Caco-2 (cell line): ENCODE measurements around the gene TPBGL. TPM values are rescaled to one million over a fixed set of nuclear protein-coding genes. Genes with fewer than 3 reads are reported as not detected.
A peak's percentile ranks its signal among the peaks of the same experiment; 100 is the strongest.

Experiments
- BruUV-seq: library from RNA; stranded (reverse); fragments of 400-500 nt; replicated peaks from 2 replicates; lab custom pipeline; 2021; lab: Mats Ljungman, UMichigan
- CTCF ChIA-PET: fragments of 300-600 bp; sonication (Branson Sonifier 250); formaldehyde crosslinking; loops from one replicate; lab custom pipeline; 2022; ENCODE audit warnings: antibody characterized with exemption; lab: Charles Lee
- POLR2A ChIA-PET: fragments of 300-600 bp; sonication (Branson Sonifier 250); formaldehyde crosslinking; loops from one replicate; lab custom pipeline; 2022; ENCODE audit warnings: antibody characterized with exemption; lab: Charles Lee
- DNase-seq, 2 experiments: peaks; one replicate each; pipeline versions ENCODE4 v3.0.0 to v3.0.0-alpha.2; 2020 to 2022
- H3K27me3 ChIP-seq: replicated peaks from 2 replicates; pipeline ENCODE4 v1.6.0; 2011; ENCODE audit warnings: low read length; ENCODE audit not compliant: control insufficient read depth, insufficient read depth
- H3K36me3 ChIP-seq: 2 replicates; pipeline ENCODE4 v1.5.1; 2011; ENCODE audit warnings: low read length; ENCODE audit not compliant: control insufficient read depth, insufficient read depth
- H3K4me1 ChIP-seq: fragments of 250-450 bp; sonication (Bioruptor Pico); 2 replicates; pipeline ENCODE4 v1.5.1; 2020; ENCODE audit warnings: mild to moderate bottlenecking
- H3K4me3 ChIP-seq: 2 replicates; pipeline ENCODE4 v1.5.1; 2011; ENCODE audit warnings: low read depth, mild to moderate bottlenecking, control low read depth, low read length
- H3K9me3 ChIP-seq: fragments of 250-450 bp; sonication (Bioruptor Pico); 2 replicates; pipeline ENCODE4 v1.5.1; 2020; ENCODE audit warnings: mild to moderate bottlenecking, moderate library complexity
- H3K27ac Mint-ChIP-seq: one replicate; pipeline ENCODE4 v1.8.0; 2022; ENCODE audit warnings: mixed read lengths; ENCODE audit not compliant: unreplicated experiment
- H3K27me3 Mint-ChIP-seq: one replicate; pipeline ENCODE4 v1.8.0; 2022; ENCODE audit warnings: mixed read lengths; ENCODE audit not compliant: insufficient read depth, unreplicated experiment
- H3K36me3 Mint-ChIP-seq: one replicate; pipeline ENCODE4 v1.8.0; 2022; ENCODE audit warnings: mild to moderate bottlenecking, mixed read lengths; ENCODE audit not compliant: insufficient read depth, unreplicated experiment
- H3K4me1 Mint-ChIP-seq: one replicate; pipeline ENCODE4 v1.8.0; 2022; ENCODE audit warnings: low read depth, mixed read lengths; ENCODE audit not compliant: unreplicated experiment
- H3K4me3 Mint-ChIP-seq: one replicate; pipeline ENCODE4 v1.8.0; 2022; ENCODE audit warnings: mild to moderate bottlenecking, moderate library complexity, mixed read lengths; ENCODE audit not compliant: unreplicated experiment
- H3K9me3 Mint-ChIP-seq: one replicate; pipeline ENCODE4 v1.8.0; 2022; ENCODE audit warnings: mixed read lengths; ENCODE audit not compliant: unreplicated experiment
- intact Hi-C: fragments of 100-400 bp; cut with micrococcal nuclease; formaldehyde crosslinking; loops from one replicate; pipeline ENCODE4 v1.10.0; 2022; ENCODE audit not compliant: unreplicated experiment
- total RNA-seq: library from RNA; stranded (reverse); gene quantifications from 2 replicates; pipeline ENCODE4 v1.2.3, GENCODE V29; 2022
- TF ChIP-seq, protein P1 (sequence below), 2 experiments: fragments of 200-600 bp in 1 of 2; IDR thresholded peaks; 1 replicate in 1 of 2; 2 replicates in 1 of 2; pipeline versions ENCODE4 v1.5.1 to v1.8.0; 2011 to 2022; ENCODE audit warnings: antibody characterized with exemption in 1 of 2, control low read depth in 1 of 2, inconsistent platforms in 1 of 2, low read depth in 1 of 2, low read length in 1 of 2, mild to moderate bottlenecking in 1 of 2, moderate library complexity in 1 of 2; ENCODE audit not compliant: insufficient read depth in 1 of 2, severe bottlenecking in 1 of 2, unreplicated experiment in 1 of 2

TPBGL gene
- total RNA-seq, 1 experiment from 2014 or later: 0.18 TPM

- Histone ChIP-seq H3K9me3 (no peaks in the 10 kb centered on the region), H3K4me3 (no peak overlapping the region), H3K4me1 (peaks cover 34% of the 10 kb centered on the region), H3K27me3 (no peaks in the 10 kb centered on the region), H3K36me3 (peaks cover 8% of the 10 kb centered on the region)
- Mint-ChIP-seq H3K4me1 (peaks cover 32% of the 10 kb centered on the region), H3K36me3 (peaks cover 60% of the 10 kb centered on the region), H3K27me3 (no peaks in the 10 kb centered on the region), H3K9me3 (no peaks in the 10 kb centered on the region), H3K4me3 (no peak overlapping the region), H3K27ac (peak overlapping the region; percentile 88)
- POLR2A ChIA-PET: interaction anchor here (1.0 kb wide), 2 partner anchors 92 kb away, joined by 3 read pairs; no protein-coding TSS in a partner anchor
- CTCF ChIA-PET: interaction anchor here (0.6 to 2.8 kb wide), 23 partner anchors 10 to 603 kb away, joined by 3 to 31 read pairs (median 5); no protein-coding TSS in a partner anchor
- intact Hi-C loops: loop anchor here (1.0 to 2.0 kb wide), 3 partner anchors 48 to 253 kb away; no protein-coding TSS in a partner anchor
- no TSS peak for BruUV-seq
- DNase-seq: peak; percentile 86 to 92
- TF ChIP-seq, protein P1, sequence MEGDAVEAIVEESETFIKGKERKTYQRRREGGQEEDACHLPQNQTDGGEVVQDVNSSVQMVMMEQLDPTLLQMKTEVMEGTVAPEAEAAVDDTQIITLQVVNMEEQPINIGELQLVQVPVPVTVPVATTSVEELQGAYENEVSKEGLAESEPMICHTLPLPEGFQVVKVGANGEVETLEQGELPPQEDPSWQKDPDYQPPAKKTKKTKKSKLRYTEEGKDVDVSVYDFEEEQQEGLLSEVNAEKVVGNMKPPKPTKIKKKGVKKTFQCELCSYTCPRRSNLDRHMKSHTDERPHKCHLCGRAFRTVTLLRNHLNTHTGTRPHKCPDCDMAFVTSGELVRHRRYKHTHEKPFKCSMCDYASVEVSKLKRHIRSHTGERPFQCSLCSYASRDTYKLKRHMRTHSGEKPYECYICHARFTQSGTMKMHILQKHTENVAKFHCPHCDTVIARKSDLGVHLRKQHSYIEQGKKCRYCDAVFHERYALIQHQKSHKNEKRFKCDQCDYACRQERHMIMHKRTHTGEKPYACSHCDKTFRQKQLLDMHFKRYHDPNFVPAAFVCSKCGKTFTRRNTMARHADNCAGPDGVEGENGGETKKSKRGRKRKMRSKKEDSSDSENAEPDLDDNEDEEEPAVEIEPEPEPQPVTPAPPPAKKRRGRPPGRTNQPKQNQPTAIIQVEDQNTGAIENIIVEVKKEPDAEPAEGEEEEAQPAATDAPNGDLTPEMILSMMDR (IDR thresholded peaks at IDR 0.05; ENCODE audit: insufficient read depth in 1 of 2, low read depth in 1 of 2, low read length in 1 of 2, severe bottlenecking in 1 of 2, unreplicated experiment in 1 of 2): peak; percentile 99
These were observed 39.7 kb downstream of the TPBGL start for GRCh38 chr11:75280227-75280701.

GRCh38 chr11:75280770-75281468, 40.3 kb downstream of the TPBGL start:
- POLR2A ChIA-PET: interaction anchor here (1.0 kb wide), 1 partner anchor 91 kb away, joined by 3 read pairs; no protein-coding TSS in a partner anchor
- H3K27ac Mint-ChIP-seq: peak overlapping the region; percentile 61
- no peak overlapping the region for H3K4me3 ChIP-seq
- intact Hi-C loops: loop anchor here (1.0 to 2.0 kb wide), 3 partner anchors 47 to 252 kb away; no protein-coding TSS in a partner anchor
- no TSS peak for BruUV-seq
- H3K27me3 Mint-ChIP-seq: no peaks in the 10 kb centered on the region
- H3K9me3 ChIP-seq: no peaks in the 10 kb centered on the region
- no peaks in the 10 kb centered on the region for H3K27me3 ChIP-seq
- CTCF ChIA-PET: interaction anchor here (0.6 to 2.8 kb wide), 18 partner anchors 9 to 387 kb away, joined by 3 to 31 read pairs (median 6); no protein-coding TSS in a partner anchor
- no peak overlapping the region for H3K4me3 Mint-ChIP-seq
- peaks cover 6% of the 10 kb centered on the region for H3K36me3 ChIP-seq
- H3K4me1 ChIP-seq: peaks cover 34% of the 10 kb centered on the region
- H3K9me3 Mint-ChIP-seq: no peaks in the 10 kb centered on the region
- peak; percentile 56 to 76 for DNase-seq
- TF ChIP-seq, protein P1 (IDR thresholded peaks at IDR 0.05; ENCODE audit: insufficient read depth in 1 of 2, low read depth in 1 of 2, low read length in 1 of 2, severe bottlenecking in 1 of 2, unreplicated experiment in 1 of 2): no peak
- H3K36me3 Mint-ChIP-seq: peaks cover 62% of the 10 kb centered on the region
- H3K4me1 Mint-ChIP-seq: peaks cover 32% of the 10 kb centered on the region

DNA sequence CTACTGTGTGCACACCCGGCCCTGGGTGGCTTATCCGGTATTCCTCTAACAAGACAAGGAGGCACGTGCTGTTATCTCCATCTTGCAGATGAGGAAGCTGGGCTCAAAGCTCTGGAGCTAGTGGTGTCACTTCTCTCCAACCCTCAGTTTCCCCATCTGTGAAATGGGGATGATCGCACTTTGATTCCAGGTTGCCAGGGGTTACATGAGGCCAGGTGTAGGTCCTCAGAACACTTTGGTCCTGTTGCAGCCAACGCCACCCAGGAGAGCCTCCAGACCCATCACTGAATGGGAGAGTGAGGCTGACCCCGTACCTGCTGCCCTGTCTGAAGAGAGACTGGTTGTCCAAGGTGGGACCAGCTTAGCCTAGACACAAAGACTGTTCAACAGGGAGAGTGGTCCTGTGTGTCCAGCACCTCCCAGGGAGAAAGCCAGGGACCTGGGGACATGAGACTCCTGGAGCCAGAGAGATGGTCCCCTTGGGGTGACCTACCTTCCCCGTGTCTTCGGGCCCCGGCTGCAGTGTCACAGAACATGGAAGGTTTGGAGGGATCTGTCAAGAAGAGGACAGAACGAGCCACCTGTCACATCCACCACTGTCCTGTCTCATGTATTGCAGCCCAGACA, 41.0 kb downstream of the TPBGL start:
- Histone ChIP-seq H3K4me1 (peaks cover 34% of the 10 kb centered on the region), H3K9me3 (no peaks in the 10 kb centered on the region), H3K27me3 (no peaks in the 10 kb centered on the region), H3K36me3 (peaks cover 6% of the 10 kb centered on the region), H3K4me3 (no peak overlapping the region)
- H3K4me3 Mint-ChIP-seq: no peak overlapping the region
- BruUV-seq: no TSS peak
- H3K36me3 Mint-ChIP-seq: peaks cover 64% of the 10 kb centered on the region
- no peak for DNase-seq
- no peaks in the 10 kb centered on the region for H3K9me3 Mint-ChIP-seq
- intact Hi-C loops: loop anchor here (2.0 kb wide), 1 partner anchor 251 kb away; no protein-coding TSS in a partner anchor
- peaks cover 32% of the 10 kb centered on the region for H3K4me1 Mint-ChIP-seq
- TF ChIP-seq, protein P1 (IDR thresholded peaks at IDR 0.05; ENCODE audit: insufficient read depth in 1 of 2, low read depth in 1 of 2, low read length in 1 of 2, severe bottlenecking in 1 of 2, unreplicated experiment in 1 of 2): no peak
- peak overlapping the region; percentile 61 for H3K27ac Mint-ChIP-seq
- POLR2A ChIA-PET: no interaction called here
- CTCF ChIA-PET: interaction anchor here (0.8 to 2.8 kb wide), 3 partner anchors 33 to 126 kb away, joined by 3 to 31 read pairs (median 7); no protein-coding TSS in a partner anchor
- no peaks in the 10 kb centered on the region for H3K27me3 Mint-ChIP-seq
